Neural progenitor cell (in vitro differentiated cells): ENCODE results near the gene DMXL2.

Experiments
- CTCF ChIP-seq: fragments of 200-600 bp; sonication (generic); IDR thresholded peaks from 2 replicates; pipeline ENCODE4 v1.5.1; 2017; ENCODE audit warnings: antibody characterized with exemption, mild to moderate bottlenecking
- EZH2 ChIP-seq: fragments of 200-600 bp; sonication (generic); IDR thresholded peaks from 2 replicates; pipeline ENCODE4 v1.6.1; 2017; ENCODE audit warnings: antibody characterized with exemption, mild to moderate bottlenecking, moderate library complexity
- EZH2phosphoT487 ChIP-seq: fragments of 200-600 bp; sonication (generic); IDR thresholded peaks from 2 replicates; pipeline ENCODE4 v1.6.1; 2017; ENCODE audit warnings: antibody characterized with exemption

- TF ChIP-seq CTCF (no peak), EZH2 (no peak), EZH2phosphoT487 (no peak)
Observed at GRCh38 chr15:51483520-51483919, 139.1 kb downstream of the DMXL2 start.
